ENCODE data around the gene KRT6B. TPM values are rescaled to one million over a fixed set of nuclear protein-coding genes. Genes with fewer than 3 reads are reported as not detected.

The KRT6B gene
- total RNA-seq, 1 experiment from 2014 or later, result not detected

DNA sequence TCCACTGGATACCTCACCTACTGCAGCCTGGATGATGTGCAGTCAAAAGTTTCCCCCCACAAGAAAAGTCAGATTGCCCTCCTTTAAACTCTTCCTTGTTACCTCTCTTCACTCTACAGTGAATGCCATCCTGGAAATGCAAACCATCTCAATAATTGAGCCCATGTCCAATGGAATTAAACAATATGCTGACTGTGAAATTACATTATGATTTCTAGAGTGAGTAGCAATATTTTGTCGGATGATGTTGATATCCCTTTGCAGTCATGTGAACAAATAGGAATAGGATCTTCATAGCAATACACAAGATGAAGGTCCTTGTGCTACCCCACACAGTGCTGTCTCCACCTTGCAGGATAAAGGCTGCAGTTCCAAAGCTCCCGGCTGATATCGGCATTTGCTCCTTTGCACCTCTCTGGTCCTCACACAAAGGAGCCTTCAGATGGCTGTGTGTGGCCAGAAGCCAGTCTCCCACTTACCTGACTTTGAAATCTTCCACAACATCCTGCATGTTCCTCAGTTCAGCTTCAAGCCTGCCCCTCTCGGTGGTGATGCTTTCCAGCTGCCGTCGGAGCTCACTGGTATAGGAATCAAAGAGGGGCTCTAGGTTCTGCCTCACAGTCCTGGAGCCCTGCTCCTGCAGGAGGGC lies 19.3 kb downstream of the KRT6B start:
- H3K9me3 ChIP-seq (ENCODE audit: control insufficient read depth, insufficient read depth, low read depth, low read length), result no peaks in the 10 kb centered on the region
- ATAC-seq, result no peak
- H3K27me3 ChIP-seq (ENCODE audit: control insufficient read depth, insufficient read depth, low read length), result peaks cover 22% of the 10 kb centered on the region
- H3K4me3 ChIP-seq (ENCODE audit: low read depth in 2 of 2, low read length in 2 of 2), result no peak overlapping the region
- no peak overlapping the region for H3K27ac ChIP-seq (ENCODE audit: low read length)
- ChIA-PET CTCF (interaction anchor here (0.5 kb wide), 1 partner anchor 447 kb away, joined by 5 read pairs; no protein-coding TSS in a partner anchor), POLR2A (interaction anchor here (0.6 kb wide), 1 partner anchor 224 kb away, joined by 3 read pairs; no protein-coding TSS in a partner anchor)
- no peak for DNase-seq (ENCODE audit: low read depth, low spot score)
- in situ Hi-C loops (cut with HindIII; ENCODE audit: low pct_unique_long_range_greater_than_20kb, low sequenced_read_pairs) (no loop called here), intact Hi-C loops (cut with micrococcal nuclease; ENCODE audit: unreplicated experiment) (no loop called here)
- H3K4me1 ChIP-seq (ENCODE audit: control insufficient read depth, insufficient read depth, low read length), result no peaks in the 10 kb centered on the region
- BruUV-seq (replicated peaks), result no TSS peak
- H3K36me3 ChIP-seq (ENCODE audit: control insufficient read depth, insufficient read depth, low read length), result no peaks in the 10 kb centered on the region
- TF ChIP-seq POLR2AphosphoS5 (IDR thresholded peaks at IDR 0.05; ENCODE audit: low read depth, low read length) (no peak), TCF7L2 (IDR thresholded peaks at IDR 0.05; ENCODE audit: low read depth, low read length) (no peak), SIN3A (IDR thresholded peaks at IDR 0.05; ENCODE audit: borderline replicate concordance, insufficient read depth, low read depth, low read length) (no peak)
- TF ChIP-seq, protein P1, sequence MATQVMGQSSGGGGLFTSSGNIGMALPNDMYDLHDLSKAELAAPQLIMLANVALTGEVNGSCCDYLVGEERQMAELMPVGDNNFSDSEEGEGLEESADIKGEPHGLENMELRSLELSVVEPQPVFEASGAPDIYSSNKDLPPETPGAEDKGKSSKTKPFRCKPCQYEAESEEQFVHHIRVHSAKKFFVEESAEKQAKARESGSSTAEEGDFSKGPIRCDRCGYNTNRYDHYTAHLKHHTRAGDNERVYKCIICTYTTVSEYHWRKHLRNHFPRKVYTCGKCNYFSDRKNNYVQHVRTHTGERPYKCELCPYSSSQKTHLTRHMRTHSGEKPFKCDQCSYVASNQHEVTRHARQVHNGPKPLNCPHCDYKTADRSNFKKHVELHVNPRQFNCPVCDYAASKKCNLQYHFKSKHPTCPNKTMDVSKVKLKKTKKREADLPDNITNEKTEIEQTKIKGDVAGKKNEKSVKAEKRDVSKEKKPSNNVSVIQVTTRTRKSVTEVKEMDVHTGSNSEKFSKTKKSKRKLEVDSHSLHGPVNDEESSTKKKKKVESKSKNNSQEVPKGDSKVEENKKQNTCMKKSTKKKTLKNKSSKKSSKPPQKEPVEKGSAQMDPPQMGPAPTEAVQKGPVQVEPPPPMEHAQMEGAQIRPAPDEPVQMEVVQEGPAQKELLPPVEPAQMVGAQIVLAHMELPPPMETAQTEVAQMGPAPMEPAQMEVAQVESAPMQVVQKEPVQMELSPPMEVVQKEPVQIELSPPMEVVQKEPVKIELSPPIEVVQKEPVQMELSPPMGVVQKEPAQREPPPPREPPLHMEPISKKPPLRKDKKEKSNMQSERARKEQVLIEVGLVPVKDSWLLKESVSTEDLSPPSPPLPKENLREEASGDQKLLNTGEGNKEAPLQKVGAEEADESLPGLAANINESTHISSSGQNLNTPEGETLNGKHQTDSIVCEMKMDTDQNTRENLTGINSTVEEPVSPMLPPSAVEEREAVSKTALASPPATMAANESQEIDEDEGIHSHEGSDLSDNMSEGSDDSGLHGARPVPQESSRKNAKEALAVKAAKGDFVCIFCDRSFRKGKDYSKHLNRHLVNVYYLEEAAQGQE (IDR thresholded peaks at IDR 0.05; ENCODE audit: insufficient read depth in 1 of 2, low read depth in 2 of 2, low read length in 1 of 2), result no peak
- TF ChIP-seq, protein P2, sequence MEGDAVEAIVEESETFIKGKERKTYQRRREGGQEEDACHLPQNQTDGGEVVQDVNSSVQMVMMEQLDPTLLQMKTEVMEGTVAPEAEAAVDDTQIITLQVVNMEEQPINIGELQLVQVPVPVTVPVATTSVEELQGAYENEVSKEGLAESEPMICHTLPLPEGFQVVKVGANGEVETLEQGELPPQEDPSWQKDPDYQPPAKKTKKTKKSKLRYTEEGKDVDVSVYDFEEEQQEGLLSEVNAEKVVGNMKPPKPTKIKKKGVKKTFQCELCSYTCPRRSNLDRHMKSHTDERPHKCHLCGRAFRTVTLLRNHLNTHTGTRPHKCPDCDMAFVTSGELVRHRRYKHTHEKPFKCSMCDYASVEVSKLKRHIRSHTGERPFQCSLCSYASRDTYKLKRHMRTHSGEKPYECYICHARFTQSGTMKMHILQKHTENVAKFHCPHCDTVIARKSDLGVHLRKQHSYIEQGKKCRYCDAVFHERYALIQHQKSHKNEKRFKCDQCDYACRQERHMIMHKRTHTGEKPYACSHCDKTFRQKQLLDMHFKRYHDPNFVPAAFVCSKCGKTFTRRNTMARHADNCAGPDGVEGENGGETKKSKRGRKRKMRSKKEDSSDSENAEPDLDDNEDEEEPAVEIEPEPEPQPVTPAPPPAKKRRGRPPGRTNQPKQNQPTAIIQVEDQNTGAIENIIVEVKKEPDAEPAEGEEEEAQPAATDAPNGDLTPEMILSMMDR (IDR thresholded peaks at IDR 0.05), result no peak

DNA sequence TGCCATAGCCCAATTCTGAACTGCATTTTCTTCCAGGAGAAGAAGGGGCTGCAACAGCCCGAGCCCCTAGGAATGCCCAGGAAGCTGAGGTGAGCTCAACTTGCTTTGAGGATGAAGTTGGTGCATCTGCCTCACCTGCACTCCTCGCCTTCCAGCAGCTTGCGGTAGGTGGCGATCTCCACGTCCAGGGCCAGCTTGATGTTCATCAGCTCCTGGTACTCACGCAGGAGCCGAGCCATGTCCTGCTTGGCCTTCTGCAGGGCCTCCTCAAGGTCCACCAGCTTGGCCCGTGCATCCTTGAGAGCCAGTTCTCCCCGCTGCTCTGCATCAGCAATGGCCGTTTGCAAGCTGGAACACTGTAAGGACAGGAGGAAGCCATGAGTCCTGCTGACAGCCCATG lies 23.8 kb downstream of the KRT6B start:
- peaks cover 22% of the 10 kb centered on the region for H3K27me3 ChIP-seq (ENCODE audit: control insufficient read depth, insufficient read depth, low read length)
- no peaks in the 10 kb centered on the region for H3K9me3 ChIP-seq (ENCODE audit: control insufficient read depth, insufficient read depth, low read depth, low read length)
- no peaks in the 10 kb centered on the region for H3K36me3 ChIP-seq (ENCODE audit: control insufficient read depth, insufficient read depth, low read length)
- ChIA-PET CTCF (interaction anchor here (0.5 kb wide), 1 partner anchor 155 kb away, joined by 4 read pairs; no protein-coding TSS in a partner anchor), POLR2A (no interaction called here)
- ATAC-seq (no peak), DNase-seq (ENCODE audit: low read depth, low spot score) (no peak)
- in situ Hi-C loops (cut with HindIII; ENCODE audit: low pct_unique_long_range_greater_than_20kb, low sequenced_read_pairs), result no loop called here
- no peak for TF ChIP-seq SIN3A (IDR thresholded peaks at IDR 0.05; ENCODE audit: borderline replicate concordance, insufficient read depth, low read depth, low read length)
- no peak for TF ChIP-seq TCF7L2 (IDR thresholded peaks at IDR 0.05; ENCODE audit: low read depth, low read length)
- no peak for TF ChIP-seq POLR2AphosphoS5 (IDR thresholded peaks at IDR 0.05; ENCODE audit: low read depth, low read length)
- TF ChIP-seq, protein P1 (IDR thresholded peaks at IDR 0.05; ENCODE audit: insufficient read depth in 1 of 2, low read depth in 2 of 2, low read length in 1 of 2), result no peak
- TF ChIP-seq, protein P2 (IDR thresholded peaks at IDR 0.05), result no peak
- H3K4me1 ChIP-seq (ENCODE audit: control insufficient read depth, insufficient read depth, low read length), result no peaks in the 10 kb centered on the region
- H3K4me3 ChIP-seq (ENCODE audit: low read depth in 2 of 2, low read length in 2 of 2), result no peak overlapping the region
- no TSS peak for BruUV-seq (replicated peaks)
- intact Hi-C loops (cut with micrococcal nuclease; ENCODE audit: unreplicated experiment), result no loop called here
- no peak overlapping the region for H3K27ac ChIP-seq (ENCODE audit: low read length)

Measured in Panc1 (cell line).